ENCODE measurements around the gene LTA.
"Not testable (repeated sequence)": the region's sequence is repeated elsewhere in the genome, so short reads cannot be mapped to it uniquely, and the experiment has no call there.

The LTA gene

DNA sequence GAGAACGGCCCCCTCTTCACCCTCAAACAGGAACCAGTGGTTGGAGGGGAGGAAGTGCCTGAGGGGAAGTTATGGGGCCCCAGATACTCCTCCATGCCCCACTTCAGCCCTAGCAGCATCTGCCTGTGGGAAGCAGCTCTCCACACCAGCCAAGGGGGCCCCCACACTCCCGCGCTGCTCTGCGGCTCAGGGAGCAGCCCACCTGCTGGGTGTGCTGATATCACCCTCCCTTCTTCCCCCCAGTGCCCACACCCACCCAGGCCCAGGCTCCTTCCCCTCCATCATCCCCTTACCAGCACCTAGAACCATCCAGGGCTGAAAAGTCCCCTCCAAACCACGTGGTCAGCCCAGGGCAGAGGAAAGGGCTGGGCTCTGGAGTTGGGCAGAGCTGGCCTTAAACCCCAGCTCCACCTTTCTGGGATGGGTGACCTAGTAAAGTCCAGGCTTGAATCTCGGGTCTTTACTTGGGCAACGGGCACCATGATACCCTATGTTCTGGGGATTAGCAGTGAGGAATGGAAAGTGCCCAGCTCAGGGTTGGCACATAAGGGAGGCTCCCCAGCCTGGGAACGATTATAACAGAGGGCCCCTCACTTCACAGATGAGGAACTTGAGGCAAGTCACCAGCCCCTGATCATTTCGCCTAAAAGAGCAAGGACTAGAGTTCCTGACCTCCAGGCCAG lies 14.7 kb downstream of the LTA start:
- DNase-seq (ENCODE audit: low read depth) = no peak

- no peak for DNase-seq (ENCODE audit: low read depth)
These were observed 16.0 kb downstream of the LTA start for GRCh38 chr6:31587791-31588777.

DNA sequence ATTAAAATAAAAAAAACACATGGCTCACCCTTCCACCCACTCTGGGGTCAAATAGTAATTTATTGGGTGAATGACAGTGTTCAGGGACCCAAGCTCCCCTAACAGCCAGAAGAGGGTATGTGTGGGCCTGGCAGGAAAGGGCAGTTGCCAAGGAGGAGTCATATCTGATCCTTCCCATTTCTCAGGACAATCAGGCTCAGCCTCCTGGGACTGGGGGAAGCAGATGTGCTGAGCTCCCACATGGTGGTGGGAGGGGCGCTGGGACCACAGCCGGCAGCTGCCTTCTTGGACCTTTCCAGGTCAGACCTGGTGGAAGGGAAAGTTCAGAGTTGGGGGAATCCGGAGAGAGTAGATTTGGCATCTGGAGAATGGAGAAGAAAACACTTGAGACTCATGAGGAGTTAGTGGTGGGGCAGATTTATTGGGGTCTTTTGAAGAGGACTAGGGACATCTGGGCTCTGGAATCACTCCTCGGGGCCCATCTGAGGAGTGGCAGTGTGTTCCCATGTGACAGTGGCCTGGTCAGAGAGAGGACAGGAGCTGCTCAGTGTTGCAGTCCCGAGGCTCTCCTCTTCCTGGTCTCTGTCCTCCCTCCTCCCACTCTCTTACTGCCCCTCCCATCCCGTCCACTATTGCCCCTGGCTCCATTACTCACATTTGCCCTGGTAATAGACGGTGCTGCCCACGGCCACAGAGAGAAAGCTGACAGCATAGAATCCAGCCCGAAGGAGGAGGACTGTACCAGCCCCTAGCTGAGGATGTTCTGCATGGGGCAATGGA lies 17.0 kb downstream of the LTA start:
- no peak for DNase-seq (ENCODE audit: low read depth)

DNA sequence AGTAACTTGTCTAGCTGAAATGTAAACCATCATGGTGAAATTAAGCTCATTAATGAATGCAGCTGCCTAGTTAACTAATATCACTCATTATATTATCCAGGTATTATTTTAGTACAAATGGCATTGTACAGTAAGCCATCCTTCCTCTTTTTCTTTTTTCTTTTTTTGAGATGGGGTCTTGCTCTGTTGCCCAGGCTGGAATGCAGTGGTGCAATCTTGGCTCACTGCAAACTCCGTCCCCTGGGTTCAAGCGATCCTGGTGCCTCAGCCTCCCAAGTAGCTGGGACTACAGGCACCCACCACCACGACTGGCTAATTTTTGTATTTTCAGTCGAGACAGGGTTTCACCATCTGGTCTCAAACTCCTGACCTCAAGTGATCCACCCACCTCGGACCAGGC lies 18.6 kb downstream of the LTA start:
- DNase-seq (ENCODE audit: low read depth) = not testable (repeated sequence)

- no peak for DNase-seq (ENCODE audit: low read depth)
These were observed 20.3 kb downstream of the LTA start for GRCh38 chr6:31592396-31592771.

GRCh38 chr6:31597006-31597405 lies 24.9 kb downstream of the LTA start:
- DNase-seq (ENCODE audit: low read depth) = no peak

- no peak for DNase-seq (ENCODE audit: low read depth)
These were observed 35.2 kb downstream of the LTA start for GRCh38 chr6:31607317-31607716.

- no peak for DNase-seq (ENCODE audit: low read depth)
These were observed 37.7 kb downstream of the LTA start for GRCh38 chr6:31609519-31610406.

DNA sequence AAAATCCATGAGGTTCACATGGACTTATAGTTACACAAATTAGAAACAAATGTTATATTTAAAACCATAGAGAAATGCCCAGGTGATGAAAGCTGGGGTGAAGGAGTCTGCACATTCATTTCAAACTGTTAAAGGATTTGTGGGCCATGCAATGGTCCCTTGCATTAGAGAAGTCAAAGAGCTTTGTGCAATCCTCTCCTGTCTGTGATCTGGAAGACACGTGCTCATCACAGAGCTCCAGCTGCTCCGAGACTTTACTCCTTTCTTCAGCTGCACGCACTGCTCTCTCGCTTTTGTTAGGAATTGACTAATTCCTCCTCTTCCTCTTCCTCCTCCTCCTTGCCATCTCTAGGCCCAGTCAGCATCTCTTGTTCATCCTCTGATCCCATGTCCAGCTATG lies 38.9 kb downstream of the LTA start:
- DNase-seq (ENCODE audit: low read depth) = no peak

GRCh38 chr6:31614075-31614619 lies 42.1 kb downstream of the LTA start:
- no peak for DNase-seq (ENCODE audit: low read depth)

DNA sequence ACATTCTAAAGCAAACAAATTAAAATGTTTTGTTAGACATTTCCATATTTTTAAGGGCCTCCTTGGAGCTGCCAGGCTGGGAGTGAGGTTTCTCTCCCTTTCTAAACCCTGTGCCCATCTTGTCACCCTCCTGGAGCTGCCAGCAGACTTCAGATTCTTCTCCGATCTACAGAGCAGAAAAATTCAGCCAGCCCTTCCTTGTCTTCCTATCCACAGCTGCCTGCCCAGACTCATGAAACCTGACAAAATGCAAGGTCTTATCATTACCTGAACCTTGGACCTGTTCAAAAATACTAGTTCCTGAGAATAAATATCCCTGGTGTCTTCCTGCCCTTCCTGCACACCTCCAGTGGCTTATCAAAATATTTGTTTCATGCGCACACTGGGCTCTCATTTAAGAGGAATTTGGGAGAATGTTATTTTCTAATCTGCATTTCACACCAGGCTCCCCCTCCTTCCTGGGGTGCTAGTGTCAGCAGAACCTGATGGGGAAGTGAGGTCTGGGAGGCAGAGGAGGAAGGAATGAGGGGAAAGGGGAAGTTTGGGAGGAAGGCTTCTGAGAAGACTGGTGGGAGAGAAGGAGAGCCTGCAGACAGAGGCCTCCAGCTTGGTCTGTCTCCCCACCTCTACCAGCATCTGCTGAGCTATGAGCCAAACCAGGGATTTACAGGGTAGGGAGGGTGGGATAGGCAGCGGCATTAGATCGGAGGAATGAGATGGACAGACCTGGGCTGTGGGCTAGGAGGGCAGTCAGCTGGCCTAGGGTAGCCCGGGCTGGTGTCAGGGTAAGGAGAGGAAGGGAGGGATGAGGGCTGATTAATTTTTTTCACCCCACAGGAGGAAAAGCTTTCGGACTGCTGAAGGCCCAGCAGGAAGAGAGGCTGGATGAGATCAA lies 42.8 kb downstream of the LTA start, which contains the start of gene AIF1:
Gene AIF1, plus strand, starts transcription at position 551 of the 895 bp plus-strand sequence. Its CDS starts 96 bp downstream, at position 647.
- DNase-seq (ENCODE audit: low read depth) = no peak

- DNase-seq (ENCODE audit: low read depth) = no peak
These were observed 43.7 kb downstream of the LTA start for GRCh38 chr6:31615748-31616147.

DNA sequence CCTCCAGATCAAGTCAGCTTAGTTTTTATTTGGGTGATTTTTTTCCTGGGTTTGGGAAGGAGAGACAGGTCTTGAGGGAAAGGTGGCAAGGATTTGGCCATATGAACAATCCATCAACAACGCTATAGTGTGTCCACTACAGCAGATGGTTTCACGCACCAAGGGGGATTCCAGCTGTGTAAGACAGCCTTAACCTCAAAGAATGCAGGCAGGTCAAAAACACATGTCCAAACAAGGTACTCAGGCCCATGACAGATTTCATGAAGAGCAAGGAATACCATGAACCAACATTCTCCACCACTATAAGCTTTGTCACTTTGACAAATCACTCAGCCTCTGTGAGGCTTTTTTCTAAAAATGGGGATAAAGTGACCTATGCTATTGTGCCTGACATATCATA lies 44.9 kb downstream of the LTA start:
- DNase-seq (ENCODE audit: low read depth) = no peak

DNA sequence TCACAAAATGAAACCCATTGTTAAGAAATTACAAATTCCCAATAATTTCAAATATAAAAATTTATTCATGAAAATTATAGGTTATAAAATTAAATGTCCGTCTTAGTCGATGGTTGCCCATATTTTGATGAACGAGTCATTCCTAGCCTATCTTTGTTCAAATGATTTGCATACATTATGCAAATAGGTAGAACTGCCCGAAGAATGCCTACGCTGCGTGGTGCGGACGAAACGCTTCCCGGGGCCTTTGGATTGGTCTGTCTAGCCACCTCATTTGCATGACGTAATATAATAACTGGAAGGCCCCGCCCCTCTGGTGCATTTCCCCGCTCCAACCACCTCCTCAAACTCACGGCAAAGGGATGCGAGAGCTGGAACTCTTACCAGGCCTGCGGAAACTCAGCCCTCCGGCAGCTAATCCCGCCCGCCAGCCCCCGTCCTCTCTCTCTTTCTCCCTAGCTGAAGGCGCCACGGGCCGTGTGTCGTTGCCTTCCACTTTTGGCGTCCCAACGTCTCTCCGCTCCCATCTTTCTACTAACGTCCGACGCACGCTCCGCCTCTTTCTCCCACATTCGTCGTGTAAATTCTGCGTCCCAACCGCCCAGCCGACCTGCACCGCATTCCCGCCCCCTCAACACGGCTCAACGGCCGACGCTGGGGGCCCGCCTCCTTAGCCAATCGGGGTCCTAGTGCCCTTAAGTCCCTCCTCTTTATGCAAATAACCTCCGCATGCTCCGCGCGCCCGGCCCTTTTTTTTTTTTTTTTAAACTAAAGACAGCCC lies 47.9 kb downstream of the LTA start:
- DNase-seq (ENCODE audit: low read depth) = peak; percentile 95

GRCh38 chr6:31620586-31621319 lies 48.7 kb downstream of the LTA start, which contains the start of gene PRRC2A:
Gene PRRC2A, plus strand, starts transcription at chr6:31620715. Its CDS starts 2,075 bp downstream, at chr6:31622790.
- DNase-seq (ENCODE audit: low read depth) = peak; percentile 93

GRCh38 chr6:31621320-31621939 lies 49.3 kb downstream of the LTA start:
- DNase-seq (ENCODE audit: low read depth) = no peak

- DNase-seq (ENCODE audit: low read depth) = no peak
These were observed 49.9 kb downstream of the LTA start for GRCh38 chr6:31621991-31622390.

DNA sequence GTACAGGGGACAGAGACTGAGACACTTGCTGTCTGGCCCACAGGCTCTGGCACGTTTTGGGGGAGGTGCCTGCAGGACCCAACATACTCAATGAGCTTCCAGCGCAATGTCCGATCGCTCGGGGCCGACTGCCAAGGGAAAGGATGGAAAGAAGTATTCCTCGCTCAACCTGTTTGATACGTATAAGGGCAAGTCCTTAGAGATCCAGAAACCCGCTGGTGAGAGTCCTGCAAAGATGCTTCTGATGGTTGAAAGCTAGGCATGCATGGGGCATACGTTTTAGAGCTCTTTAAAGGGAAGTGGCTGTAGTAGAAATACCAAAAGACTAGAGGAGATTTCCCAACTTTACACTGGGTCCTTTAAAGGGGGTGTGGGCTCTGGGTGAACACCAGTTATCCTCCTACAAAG lies 50.6 kb downstream of the LTA start:
- no peak for DNase-seq (ENCODE audit: low read depth)

All from activated T-helper 9 cell treated with anti-CD3 and anti-CD28 coated beads, Interleukin-2, amount 50 U/mL, for 16 hours (primary cell).